GM19240 (cell line): Measurements from ENCODE around the gene CUL4A.

Experiments used
- DNase-seq: peaks from one replicate; pipeline ENCODE4 v3.0.0; 2011; ENCODE audit warnings: low spot score; ENCODE audit not compliant: insufficient read length

Gene CUL4A

GRCh38 chr13:113179374-113180230 lies 29.8 kb upstream of the CUL4A start:
- no peak for DNase-seq

- DNase-seq: no peak
Measured at GRCh38 chr13:113182046-113182445, 27.4 kb upstream of the CUL4A start.

DNA sequence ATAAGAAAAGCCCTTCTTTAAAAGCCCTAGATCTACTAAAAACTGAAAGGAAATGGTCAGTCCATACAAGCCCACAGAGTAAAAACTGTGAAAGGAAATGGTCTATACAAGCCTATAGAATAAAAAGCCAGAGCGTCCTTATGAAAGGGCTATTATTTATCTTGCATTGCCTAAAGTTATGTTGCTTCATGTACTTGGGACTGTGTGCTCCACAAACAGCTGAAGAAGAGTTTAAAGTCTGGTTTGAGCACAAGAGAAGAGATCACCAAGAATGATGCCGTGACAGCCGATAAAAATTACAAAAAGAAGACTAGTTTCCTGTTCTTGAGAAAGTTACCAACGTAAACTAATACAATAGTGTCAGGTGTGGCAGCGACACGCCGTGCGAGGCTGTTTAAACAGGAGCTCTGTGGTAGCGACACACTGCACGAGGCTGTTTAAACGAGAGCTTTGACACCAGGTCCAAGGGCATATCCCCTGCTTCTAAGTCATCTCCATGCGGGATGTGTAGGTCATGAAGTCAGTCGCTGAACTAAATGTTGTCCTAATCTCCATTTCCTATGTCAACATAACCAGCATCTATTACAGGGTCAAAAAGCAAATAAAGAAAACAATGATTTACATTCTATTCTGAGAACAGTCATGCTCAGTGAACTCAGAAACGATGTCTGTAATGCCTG lies 25.8 kb upstream of the CUL4A start:
- no peak for DNase-seq

DNA sequence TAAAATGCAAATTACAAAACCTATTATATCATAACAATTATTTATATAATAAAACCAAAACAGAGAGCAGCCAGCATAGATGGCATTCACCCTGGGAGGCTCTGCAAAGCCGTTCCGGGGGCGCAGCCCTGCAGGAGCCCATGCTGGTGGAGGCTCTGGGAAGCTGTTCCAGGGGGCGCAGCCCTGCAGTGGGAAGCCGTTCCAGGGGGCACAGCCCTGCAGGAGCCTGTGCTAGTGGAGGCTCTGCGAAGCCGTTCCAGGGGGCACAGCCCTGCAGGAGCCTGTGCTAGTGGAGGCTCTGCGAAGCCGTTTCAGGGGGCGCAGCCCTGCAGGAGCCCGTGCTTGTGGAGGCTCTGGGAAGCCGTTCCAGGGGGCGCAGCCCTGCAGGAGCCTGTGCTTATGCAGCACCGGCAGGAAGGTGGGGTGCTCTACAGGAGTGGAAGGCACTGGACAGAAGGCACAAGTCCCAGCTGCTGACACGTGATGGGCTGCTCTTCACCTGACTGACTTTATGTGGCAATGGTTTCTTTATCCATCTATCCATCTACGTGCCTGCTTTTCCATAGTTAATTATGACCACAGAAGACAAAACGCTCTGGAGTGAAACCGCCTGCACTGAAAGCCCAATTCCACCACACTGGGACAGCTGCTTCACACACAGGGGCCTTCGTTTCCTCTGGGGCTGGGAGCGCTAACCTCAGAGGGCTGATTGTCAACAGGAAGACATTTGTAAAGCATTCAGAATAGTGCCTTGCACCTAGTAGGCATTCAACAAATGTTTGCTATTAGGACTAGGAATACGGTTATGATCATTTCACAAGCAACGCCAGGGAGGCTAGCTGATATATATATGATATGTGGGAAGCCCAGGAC lies 24.6 kb upstream of the CUL4A start:
- DNase-seq: no peak

GRCh38 chr13:113186061-113186900 lies 23.1 kb upstream of the CUL4A start:
- no peak for DNase-seq

DNA sequence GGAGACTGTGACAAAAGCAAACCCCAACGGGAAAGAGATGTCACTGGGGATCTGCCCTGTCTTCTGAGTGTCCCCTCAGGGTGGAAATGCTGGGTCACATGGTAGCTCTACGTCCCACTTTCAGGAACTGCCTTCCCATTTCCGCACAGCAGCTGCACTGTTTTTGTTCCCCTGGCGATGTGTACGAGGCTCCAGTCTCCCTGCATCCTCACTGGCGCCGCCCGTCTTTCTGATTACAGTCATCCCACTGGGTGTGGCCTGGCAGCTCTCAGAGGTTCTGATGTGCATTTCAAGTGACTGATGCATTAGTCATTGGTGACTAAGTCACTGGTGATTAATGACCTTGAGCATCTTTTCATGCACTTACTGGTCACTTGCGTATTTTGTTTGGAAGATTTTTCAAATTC lies 22.1 kb upstream of the CUL4A start:
- DNase-seq: no peak

DNA sequence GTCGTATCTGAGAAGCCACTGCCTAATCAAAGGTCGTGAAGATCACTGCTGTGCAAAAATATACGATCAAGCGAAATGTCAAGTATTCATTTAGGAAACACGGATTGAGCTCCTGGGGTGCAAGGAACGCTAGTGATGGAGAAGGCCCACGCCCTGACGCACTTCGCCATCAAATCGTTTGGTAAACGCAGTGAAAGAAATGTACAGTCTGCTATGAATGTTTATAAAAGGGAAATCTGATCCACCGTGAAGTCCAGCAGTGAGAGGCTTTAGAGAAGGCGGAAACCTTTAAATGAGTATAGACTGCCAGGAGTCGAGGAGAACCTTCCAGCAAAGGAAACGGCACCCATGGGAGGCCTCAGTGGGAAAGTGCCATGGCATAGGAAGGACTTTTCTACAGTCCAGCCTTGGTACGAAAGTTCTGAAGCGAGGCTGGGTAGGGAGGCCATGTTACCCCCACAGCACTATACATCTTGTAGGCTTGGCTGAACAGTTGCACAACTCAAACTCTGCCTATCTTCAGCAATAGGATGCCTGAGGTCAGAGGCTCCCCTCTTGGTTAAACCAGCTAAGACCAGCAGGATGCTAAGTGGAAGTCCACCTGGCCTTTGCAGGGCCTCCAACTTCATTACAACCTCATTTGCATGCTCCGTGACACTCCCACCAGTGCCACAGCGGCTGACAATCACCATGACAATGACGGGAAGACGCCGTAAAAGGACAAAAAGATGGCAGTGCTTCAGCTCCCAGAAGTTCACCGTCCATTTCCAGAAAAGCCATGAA lies 21.3 kb upstream of the CUL4A start:
- no peak for DNase-seq

DNA sequence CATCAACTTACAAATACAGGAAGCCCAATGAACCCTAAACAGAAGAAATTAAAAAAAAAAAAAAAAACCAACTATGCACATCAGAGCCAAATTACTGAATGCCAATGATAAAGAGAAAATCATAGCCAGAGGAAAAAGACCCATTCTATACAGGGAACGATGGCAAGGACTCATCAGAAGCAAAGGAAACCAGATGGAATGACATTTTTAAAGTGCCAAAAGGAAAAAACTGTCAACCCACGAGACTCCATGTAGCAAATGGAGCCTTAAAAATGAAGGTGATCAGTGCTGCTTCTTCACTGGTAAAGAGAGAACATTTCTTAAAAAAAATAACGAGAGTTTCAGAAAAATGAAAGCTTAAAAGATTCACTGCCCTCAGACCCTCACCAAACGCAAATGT lies 19.2 kb upstream of the CUL4A start:
- DNase-seq: no peak

DNA sequence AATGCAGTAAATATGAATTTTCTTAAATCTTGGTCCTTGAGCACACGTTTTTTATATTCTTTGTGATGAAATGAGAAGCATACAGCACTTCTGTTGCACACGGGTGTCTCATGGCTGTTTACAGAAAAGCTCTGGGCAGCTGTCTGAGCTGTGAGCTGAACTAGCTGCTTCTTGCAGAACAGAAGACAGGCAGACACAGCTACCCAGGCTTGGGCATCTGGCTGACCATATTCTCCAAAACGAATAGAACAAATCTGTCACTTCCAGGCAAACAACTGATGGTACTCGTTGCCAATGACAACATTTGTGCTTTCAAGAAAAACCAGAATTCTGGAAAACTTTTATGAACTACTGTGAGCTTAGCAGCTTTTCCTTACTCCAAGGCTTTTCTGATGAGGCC lies 17.1 kb upstream of the CUL4A start:
- no peak for DNase-seq

DNA sequence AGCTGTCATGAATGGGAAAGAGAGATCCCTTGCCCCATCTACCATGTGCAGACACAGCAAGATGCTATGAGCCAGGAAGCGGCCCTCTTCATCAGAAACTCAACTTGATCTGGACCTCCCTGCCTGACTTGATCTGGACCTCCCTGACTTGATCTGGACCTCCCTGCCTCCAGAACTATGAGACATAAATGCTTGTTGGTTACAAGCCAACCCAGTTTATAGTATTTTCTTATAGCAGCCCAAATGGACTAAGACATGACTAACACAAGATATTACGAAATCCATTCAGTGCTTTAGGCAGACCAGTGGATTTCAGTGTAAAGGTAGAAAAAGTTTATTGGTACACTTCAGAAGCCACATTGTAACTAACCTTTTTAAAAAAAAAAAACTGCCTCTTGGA lies 16.5 kb upstream of the CUL4A start:
- DNase-seq: no peak

DNA sequence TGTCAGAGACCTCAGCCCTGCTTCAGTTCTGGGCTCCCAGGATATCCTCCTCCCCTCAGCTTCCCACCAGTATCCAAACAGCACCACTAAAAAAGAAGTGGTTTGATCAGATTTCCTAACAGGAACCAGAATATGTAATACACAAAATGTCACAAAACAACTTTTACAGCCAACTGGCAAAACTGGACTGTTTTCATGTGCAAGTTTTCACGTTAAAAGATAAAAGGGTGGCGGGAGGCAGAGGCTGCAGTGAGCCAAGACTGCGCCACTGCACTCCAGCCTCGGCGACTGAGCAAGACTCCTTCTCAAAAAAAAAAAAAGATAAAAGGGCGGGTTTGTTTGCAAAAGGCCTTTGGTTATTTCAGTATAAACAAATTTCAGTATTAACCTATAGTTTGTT lies 14.1 kb upstream of the CUL4A start:
- no peak for DNase-seq

DNA sequence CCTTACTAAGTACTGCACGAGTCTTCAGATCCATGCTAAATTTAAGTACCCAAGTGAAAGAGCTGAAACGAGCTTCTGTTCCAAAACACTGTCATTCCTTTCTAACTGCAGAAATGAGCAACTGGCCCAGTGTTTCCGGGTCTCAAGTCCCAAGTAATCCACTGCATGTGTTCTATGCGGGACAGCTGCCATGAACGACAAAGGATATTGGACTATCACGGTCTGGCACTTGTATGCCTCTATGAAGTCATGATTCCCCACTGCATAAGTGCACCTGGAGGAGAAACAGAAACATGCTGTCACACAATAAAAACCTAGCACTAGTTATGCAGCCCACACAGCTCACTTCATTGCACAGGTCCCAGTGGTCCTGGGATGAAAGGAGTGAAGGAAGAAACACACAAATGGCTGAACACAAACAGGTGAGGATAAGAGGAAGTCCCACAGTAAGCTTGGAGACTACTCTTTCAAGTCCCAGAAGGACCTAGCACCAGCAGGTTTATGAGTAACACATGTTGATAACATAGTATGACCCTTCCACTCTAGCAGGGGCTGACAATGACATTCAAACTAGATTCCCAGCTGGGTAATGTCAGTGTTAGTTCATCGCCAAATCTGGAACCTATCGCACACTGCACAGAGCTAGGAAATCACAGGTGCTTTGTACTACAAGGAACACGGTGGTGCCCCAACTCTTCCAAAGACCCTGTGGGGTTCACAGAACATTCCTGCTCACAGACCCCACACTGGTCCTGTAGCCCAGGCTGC lies 12.3 kb upstream of the CUL4A start:
- DNase-seq: no peak

DNA sequence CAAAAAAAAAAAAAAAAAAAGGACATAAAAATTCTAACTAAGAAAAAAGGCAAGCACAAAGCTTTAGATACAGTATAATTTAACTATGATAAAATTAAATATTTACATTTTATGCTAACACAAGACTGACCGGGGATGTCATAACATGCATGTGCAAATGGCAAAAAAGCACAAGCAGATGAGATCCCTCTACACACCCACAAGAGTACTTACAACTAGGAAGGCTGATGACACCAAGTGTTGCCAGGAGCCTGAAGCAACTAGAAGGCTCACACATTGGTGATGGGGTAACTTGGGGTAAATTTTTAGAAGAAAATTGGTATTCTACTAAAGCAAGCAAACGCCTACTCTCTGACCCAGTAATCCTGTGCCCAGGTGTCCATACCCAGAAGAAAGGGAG lies 7.6 kb upstream of the CUL4A start:
- no peak for DNase-seq

GRCh38 chr13:113202912-113203311 lies 6.5 kb upstream of the CUL4A start:
- DNase-seq: no peak

GRCh38 chr13:113203507-113204377 lies 5.7 kb upstream of the CUL4A start:
- DNase-seq: no peak

DNA sequence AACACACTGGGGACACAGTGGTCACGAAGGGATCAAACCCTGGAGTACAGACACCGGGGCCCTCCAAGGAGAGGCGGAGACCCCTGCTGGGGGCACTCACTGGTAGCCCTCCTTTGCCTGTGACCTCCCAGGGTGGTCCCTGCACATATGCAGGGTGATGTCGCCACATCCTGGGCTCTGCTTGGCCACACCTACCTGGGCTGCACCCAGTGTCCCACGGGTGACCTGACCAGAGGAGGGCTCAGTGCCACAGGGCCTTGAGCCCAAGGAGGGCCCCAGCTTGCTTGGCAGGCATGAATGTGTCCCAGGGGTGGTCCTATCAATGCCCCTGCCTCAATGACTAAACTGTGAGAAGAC lies 5.1 kb upstream of the CUL4A start:
- DNase-seq: no peak

DNA sequence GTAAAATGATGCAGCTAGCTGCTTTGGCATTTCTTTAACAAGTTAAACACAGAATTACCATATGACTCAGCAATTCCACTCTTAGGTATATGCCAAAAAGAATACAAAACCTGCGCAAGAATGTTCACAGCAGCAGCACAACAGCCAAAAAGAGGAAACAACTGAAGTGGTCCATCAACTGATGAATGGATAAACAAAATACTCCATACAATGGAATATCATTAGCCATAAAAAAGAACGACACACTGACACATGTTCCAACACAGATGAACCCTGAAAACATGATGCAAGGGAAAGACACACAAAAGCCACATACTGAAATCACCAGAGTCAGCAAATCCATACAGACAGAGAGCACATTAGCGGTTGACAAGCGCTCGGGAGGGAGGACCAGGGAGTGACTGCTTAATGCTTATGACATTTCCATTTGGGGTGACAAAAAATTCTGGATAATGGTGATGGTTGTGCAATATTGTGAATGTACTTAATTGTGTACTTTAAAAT lies 3.9 kb upstream of the CUL4A start:
- DNase-seq: no peak

- no peak for DNase-seq
Measured at GRCh38 chr13:113207460-113207859, 2.0 kb upstream of the CUL4A start.
